GM19397 (cell line): ENCODE data around the gene AP1S1.

ENCODE experiments used
- ATAC-seq: cut with Tn5 transposase; IDR thresholded peaks from one replicate; pipeline ENCODE4 v1.9.1; 2021; ENCODE audit warnings: mild to moderate bottlenecking, moderate library complexity; ENCODE audit not compliant: unreplicated experiment

AP1S1 gene

GRCh38 chr7:101169838-101170551 lies 15.7 kb downstream of the AP1S1 start:
- no peak for ATAC-seq

- no peak for ATAC-seq
Observed at GRCh38 chr7:101170617-101171441, 16.6 kb downstream of the AP1S1 start.

- no peak for ATAC-seq
Observed at GRCh38 chr7:101171442-101171837, 17.2 kb downstream of the AP1S1 start.

- ATAC-seq, result no peak
Observed at GRCh38 chr7:101172005-101172853, 18.0 kb downstream of the AP1S1 start.

- no peak for ATAC-seq
Observed at GRCh38 chr7:101172854-101173751, 18.8 kb downstream of the AP1S1 start.

GRCh38 chr7:101173752-101174244 lies 19.5 kb downstream of the AP1S1 start:
- ATAC-seq, result no peak

- no peak for ATAC-seq
Observed at GRCh38 chr7:101174322-101174854, 20.1 kb downstream of the AP1S1 start.

GRCh38 chr7:101175664-101176063 lies 21.4 kb downstream of the AP1S1 start:
- ATAC-seq, result no peak

GRCh38 chr7:101177644-101178043 lies 23.4 kb downstream of the AP1S1 start:
- ATAC-seq, result no peak

- no peak for ATAC-seq
Observed at GRCh38 chr7:101179117-101179516, 24.8 kb downstream of the AP1S1 start.

GRCh38 chr7:101179713-101180112 lies 25.4 kb downstream of the AP1S1 start:
- ATAC-seq, result no peak

GRCh38 chr7:101180130-101180755 lies 26.0 kb downstream of the AP1S1 start, which contains the start of gene NAT16:
NAT16 (minus strand) TSS chr7:101180293; CDS start chr7:101174807, 5,486 bp downstream.
- no peak for ATAC-seq

- no peak for ATAC-seq
Observed at GRCh38 chr7:101185258-101185839, 31.1 kb downstream of the AP1S1 start.

- no peak for ATAC-seq
Observed at GRCh38 chr7:101186194-101186593, 31.9 kb downstream of the AP1S1 start.

- ATAC-seq, result no peak
Observed at GRCh38 chr7:101186844-101187428, 32.7 kb downstream of the AP1S1 start.

GRCh38 chr7:101189109-101189508 lies 34.8 kb downstream of the AP1S1 start:
- ATAC-seq, result no peak

GRCh38 chr7:101195884-101196283 lies 41.6 kb downstream of the AP1S1 start:
- no peak for ATAC-seq

- ATAC-seq, result no peak
Observed at GRCh38 chr7:101197991-101198390, 43.7 kb downstream of the AP1S1 start.

- no peak for ATAC-seq
Observed at GRCh38 chr7:101198476-101198875, 44.2 kb downstream of the AP1S1 start.
